Hepatocyte (in vitro differentiated cells): ENCODE data around the gene LRFN4.

Experiments used
- CTCF ChIP-seq: fragments of 200-600 bp; sonication (generic); IDR thresholded peaks from 2 replicates; pipeline ENCODE4 v1.5.1; 2016; ENCODE audit warnings: antibody characterized with exemption, mild to moderate bottlenecking; ENCODE audit not compliant: poor library complexity
- EZH2 ChIP-seq: fragments of 200-600 bp; sonication (generic); IDR thresholded peaks from 2 replicates; pipeline ENCODE4 v1.6.1; 2016; ENCODE audit warnings: antibody characterized with exemption, mild to moderate bottlenecking, borderline replicate concordance
- EZH2phosphoT487 ChIP-seq: fragments of 200-600 bp; sonication (generic); IDR thresholded peaks from one replicate; pipeline ENCODE4 v1.6.1; 2018; ENCODE audit warnings: antibody characterized with exemption, mild to moderate bottlenecking, low read depth, moderate library complexity; ENCODE audit not compliant: unreplicated experiment, severe bottlenecking

DNA sequence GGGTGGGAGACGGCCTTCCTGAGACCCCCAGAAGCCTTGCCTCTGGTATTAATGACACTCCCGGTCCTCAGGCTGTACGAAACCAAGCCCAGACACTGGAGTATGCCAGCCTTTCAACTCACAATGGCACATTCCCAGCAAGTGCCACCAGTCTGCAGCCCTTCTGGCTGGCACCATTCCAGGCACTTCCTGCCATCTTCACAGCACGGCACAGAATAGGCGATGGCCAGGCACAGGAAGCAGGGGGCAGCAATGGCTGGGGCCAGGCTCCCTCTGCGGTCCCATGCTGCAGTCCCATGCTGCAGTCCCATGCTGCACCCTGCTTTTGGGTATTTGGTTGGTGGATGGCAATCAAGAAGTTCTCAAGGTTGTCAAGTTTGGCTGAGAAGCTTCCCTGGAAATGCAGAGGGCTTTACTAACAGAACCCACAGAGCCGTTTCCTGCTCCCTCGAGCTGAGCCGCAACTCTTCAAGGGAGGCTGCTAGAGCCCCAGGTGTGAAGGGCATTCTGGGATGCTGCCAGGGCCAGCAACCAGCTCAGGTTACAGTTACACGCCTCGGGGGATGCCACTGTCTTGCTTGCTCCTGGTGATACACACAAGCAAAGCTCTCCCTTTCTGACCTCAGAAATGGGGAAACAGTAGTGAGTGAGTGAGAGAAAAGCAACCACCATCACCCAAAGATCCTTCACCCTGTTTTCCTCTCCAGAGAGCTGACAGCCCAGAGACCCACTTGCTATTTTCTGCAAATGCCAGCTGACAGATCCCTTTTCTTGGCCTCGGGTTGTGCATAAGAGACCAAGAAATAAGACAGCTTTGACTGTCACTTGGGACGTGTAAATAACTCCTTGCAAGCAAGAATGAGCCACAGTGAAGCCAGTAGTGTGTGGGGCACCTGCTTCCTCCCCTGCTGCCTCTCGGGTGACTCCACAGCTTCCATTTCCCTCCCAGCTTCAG lies 23.9 kb downstream of the LRFN4 start:
- TF ChIP-seq CTCF, result no peak
- TF ChIP-seq EZH2, result no peak
- TF ChIP-seq EZH2phosphoT487, result no peak
